Hepatocyte (in vitro differentiated cells): ENCODE results near the gene TTC14. TPM values are rescaled to one million over a fixed set of nuclear protein-coding genes. Genes with fewer than 3 reads are reported as not detected.

Experiments
- DNase-seq: peaks from one replicate; pipeline ENCODE4 v3.0.0-alpha.2; 2016; ENCODE audit warnings: low spot score
- H2AFZ ChIP-seq: fragments of 200-600 bp; sonication (generic); 2 replicates; pipeline ENCODE4 v1.6.0; 2016; ENCODE audit warnings: antibody characterized with exemption, mild to moderate bottlenecking
- H3K27ac ChIP-seq: fragments of 200-600 bp; sonication (generic); 2 replicates; pipeline ENCODE4 v1.5.1; 2016; ENCODE audit warnings: mild to moderate bottlenecking
- H3K27me3 ChIP-seq: fragments of 200-600 bp; sonication (generic); 2 replicates; pipeline ENCODE4 v1.6.1; 2016
- H3K36me3 ChIP-seq: fragments of 200-600 bp; sonication (generic); replicated peaks from 2 replicates; pipeline ENCODE4 v1.5.1; 2016; ENCODE audit warnings: low read depth; ENCODE audit not compliant: insufficient read depth
- H3K4me1 ChIP-seq: fragments of 200-600 bp; sonication (generic); 2 replicates; pipeline ENCODE4 v1.5.1; 2016; ENCODE audit warnings: mild to moderate bottlenecking, moderate library complexity; ENCODE audit not compliant: insufficient read depth
- H3K4me2 ChIP-seq: fragments of 200-600 bp; sonication (generic); 2 replicates; pipeline ENCODE4 v1.6.0; 2016
- H3K4me3 ChIP-seq: fragments of 200-600 bp; sonication (generic); 2 replicates; pipeline ENCODE4 v1.5.1; 2016; ENCODE audit warnings: mild to moderate bottlenecking
- H3K79me2 ChIP-seq: fragments of 200-600 bp; sonication (generic); 2 replicates; pipeline ENCODE4 v1.6.0; 2017; ENCODE audit warnings: mild to moderate bottlenecking
- H3K9me2 ChIP-seq: fragments of 200-600 bp; sonication (generic); replicated peaks from 2 replicates; pipeline ENCODE4 v1.6.0; 2017; ENCODE audit warnings: mild to moderate bottlenecking; ENCODE audit not compliant: insufficient read depth
- H3K9me3 ChIP-seq: fragments of 200-600 bp; sonication (generic); 2 replicates; pipeline ENCODE4 v1.5.1; 2016; ENCODE audit warnings: low read depth, mild to moderate bottlenecking
- H4K20me1 ChIP-seq: fragments of 200-600 bp; sonication (generic); 2 replicates; pipeline ENCODE4 v1.6.0; 2016; ENCODE audit warnings: mild to moderate bottlenecking; ENCODE audit not compliant: insufficient read depth, poor library complexity, severe bottlenecking
- EZH2 ChIP-seq: fragments of 200-600 bp; sonication (generic); IDR thresholded peaks from 2 replicates; pipeline ENCODE4 v1.6.1; 2016; ENCODE audit warnings: antibody characterized with exemption, mild to moderate bottlenecking, borderline replicate concordance
- EZH2phosphoT487 ChIP-seq: fragments of 200-600 bp; sonication (generic); IDR thresholded peaks from one replicate; pipeline ENCODE4 v1.6.1; 2018; ENCODE audit warnings: antibody characterized with exemption, mild to moderate bottlenecking, low read depth, moderate library complexity; ENCODE audit not compliant: unreplicated experiment, severe bottlenecking
- WGBS: methylation state at CpG from one replicate; pipeline ENCODE4 v1.1.6; 2016; ENCODE audit warnings: low lambda C conversion rate; ENCODE audit errors: missing lambda C conversion rate; 5-methylcytosine and 5-hydroxymethylcytosine counted together
- polyA plus RNA-seq: library from polyadenylated mRNA; unstranded; fragments of >200 nt; fragmentation: Nextera tagmentation; extraction: Ambion mirVana; gene quantifications from 2 replicates; pipeline ENCODE4 v1.2.1, GENCODE V29; 2016
- total RNA-seq: library from RNA; depleted of rRNA; stranded (reverse); fragments of >200 nt; gene quantifications from 2 replicates; pipeline ENCODE4 v1.2.3, GENCODE V29; 2014
- TF ChIP-seq, protein P1 (sequence below): fragments of 200-600 bp; sonication (generic); IDR thresholded peaks from 2 replicates; pipeline ENCODE4 v1.5.1; 2016; ENCODE audit warnings: antibody characterized with exemption, mild to moderate bottlenecking; ENCODE audit not compliant: poor library complexity

TTC14 gene
- total and polyA plus RNA-seq, 2 experiments from 2014 or later, result 21.5 to 45.3 TPM

DNA sequence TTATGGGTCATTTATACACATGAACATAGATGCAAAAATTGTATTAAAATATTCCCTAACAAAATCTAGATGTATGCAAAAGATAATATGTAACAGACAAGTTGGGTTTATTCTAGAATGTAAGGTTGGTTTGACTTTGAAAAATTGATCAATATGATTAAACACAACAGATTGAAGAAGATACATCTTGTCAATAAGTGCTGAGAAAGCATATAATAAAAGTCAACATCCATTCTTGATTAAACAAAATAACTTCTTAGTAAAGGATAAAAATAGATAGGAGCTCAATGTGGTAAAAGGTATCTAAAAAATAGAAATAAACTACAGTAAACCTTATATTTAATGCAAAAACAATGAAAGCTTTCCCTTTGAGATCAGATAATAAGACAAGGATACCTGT is 39.0 kb downstream of the TTC14 start:
- Histone ChIP-seq H3K4me2 (no peak overlapping the region), H3K9me2 (no peaks in the 10 kb centered on the region), H2AFZ (no peak overlapping the region), H3K27ac (no peak overlapping the region), H3K4me1 (no peaks in the 10 kb centered on the region), H3K27me3 (no peaks in the 10 kb centered on the region), H3K9me3 (no peaks in the 10 kb centered on the region), H3K36me3 (no peaks in the 10 kb centered on the region), H3K79me2 (no peaks in the 10 kb centered on the region), H4K20me1 (no peaks in the 10 kb centered on the region), H3K4me3 (no peak overlapping the region)
- no peak for DNase-seq
- TF ChIP-seq EZH2phosphoT487 (no peak), EZH2 (no peak)
- TF ChIP-seq, protein P1, sequence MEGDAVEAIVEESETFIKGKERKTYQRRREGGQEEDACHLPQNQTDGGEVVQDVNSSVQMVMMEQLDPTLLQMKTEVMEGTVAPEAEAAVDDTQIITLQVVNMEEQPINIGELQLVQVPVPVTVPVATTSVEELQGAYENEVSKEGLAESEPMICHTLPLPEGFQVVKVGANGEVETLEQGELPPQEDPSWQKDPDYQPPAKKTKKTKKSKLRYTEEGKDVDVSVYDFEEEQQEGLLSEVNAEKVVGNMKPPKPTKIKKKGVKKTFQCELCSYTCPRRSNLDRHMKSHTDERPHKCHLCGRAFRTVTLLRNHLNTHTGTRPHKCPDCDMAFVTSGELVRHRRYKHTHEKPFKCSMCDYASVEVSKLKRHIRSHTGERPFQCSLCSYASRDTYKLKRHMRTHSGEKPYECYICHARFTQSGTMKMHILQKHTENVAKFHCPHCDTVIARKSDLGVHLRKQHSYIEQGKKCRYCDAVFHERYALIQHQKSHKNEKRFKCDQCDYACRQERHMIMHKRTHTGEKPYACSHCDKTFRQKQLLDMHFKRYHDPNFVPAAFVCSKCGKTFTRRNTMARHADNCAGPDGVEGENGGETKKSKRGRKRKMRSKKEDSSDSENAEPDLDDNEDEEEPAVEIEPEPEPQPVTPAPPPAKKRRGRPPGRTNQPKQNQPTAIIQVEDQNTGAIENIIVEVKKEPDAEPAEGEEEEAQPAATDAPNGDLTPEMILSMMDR, result no peak

DNA sequence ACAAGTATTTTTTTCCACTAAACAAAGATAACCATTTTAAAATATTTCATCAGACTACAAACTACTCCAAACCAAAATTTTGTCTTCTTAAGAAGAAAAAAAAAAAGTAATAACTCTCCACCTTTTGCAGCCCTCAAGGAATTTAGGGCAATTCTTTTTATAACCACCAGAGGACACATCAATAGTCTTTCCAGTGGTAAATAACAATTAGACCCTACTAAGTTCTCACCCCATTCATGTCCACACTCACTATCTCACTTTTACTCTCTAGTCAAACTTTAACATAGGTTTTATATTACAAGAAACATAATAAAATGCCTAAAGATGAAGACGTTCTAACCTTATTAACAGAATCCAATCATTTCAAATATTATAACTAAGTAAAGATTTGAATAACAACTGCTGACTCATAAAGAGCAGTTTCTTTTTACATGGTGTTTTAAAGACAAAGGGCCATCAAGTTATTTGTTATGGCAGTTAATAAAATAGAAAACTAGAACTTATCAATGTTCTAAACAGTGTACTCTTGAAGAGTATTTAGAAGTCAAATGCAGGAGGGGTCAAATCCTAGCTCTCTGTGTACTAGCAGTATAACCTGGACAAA is 44.3 kb downstream of the TTC14 start:
- Histone ChIP-seq H3K27ac (no peak overlapping the region), H3K36me3 (no peaks in the 10 kb centered on the region), H3K4me2 (no peak overlapping the region), H4K20me1 (no peaks in the 10 kb centered on the region), H3K4me3 (no peak overlapping the region), H3K27me3 (no peaks in the 10 kb centered on the region), H3K9me3 (no peaks in the 10 kb centered on the region), H3K4me1 (no peaks in the 10 kb centered on the region), H3K9me2 (no peaks in the 10 kb centered on the region), H3K79me2 (no peaks in the 10 kb centered on the region), H2AFZ (no peak overlapping the region)
- TF ChIP-seq EZH2 (no peak), EZH2phosphoT487 (no peak)
- TF ChIP-seq, protein P1, result no peak
- no peak for DNase-seq
- 38% methylated on average over 1 of the region's 1 CpG for WGBS

DNA sequence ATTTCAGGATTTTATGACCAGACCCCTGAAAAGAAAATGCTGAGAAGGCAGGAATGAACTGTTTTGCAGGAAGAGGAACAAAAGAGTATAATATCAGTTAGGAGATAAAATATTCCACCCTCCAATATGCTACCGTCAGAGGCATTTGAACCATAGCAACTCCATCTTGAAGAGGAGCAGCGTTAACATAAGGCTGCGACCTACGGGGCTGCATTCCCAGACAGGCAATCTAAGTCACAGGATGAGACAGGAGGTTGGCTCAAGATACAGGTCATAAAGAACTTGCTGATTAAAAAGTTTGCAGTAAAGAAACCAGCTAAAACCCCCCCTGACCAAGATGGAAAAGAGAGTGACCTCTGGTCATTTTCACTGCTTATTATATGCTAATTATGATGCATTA is 54.4 kb downstream of the TTC14 start:
- Histone ChIP-seq H3K4me2 (no peak overlapping the region), H3K36me3 (no peaks in the 10 kb centered on the region), H4K20me1 (no peaks in the 10 kb centered on the region), H3K79me2 (no peaks in the 10 kb centered on the region), H3K9me2 (no peaks in the 10 kb centered on the region), H3K4me1 (no peaks in the 10 kb centered on the region), H3K27ac (no peak overlapping the region), H3K27me3 (no peaks in the 10 kb centered on the region), H3K9me3 (no peaks in the 10 kb centered on the region), H2AFZ (no peak overlapping the region), H3K4me3 (no peak overlapping the region)
- no peak for DNase-seq
- WGBS, result 76% methylated on average over 4 of the region's 4 CpGs
- no peak for TF ChIP-seq EZH2phosphoT487
- TF ChIP-seq EZH2, result no peak
- TF ChIP-seq, protein P1, result no peak

DNA sequence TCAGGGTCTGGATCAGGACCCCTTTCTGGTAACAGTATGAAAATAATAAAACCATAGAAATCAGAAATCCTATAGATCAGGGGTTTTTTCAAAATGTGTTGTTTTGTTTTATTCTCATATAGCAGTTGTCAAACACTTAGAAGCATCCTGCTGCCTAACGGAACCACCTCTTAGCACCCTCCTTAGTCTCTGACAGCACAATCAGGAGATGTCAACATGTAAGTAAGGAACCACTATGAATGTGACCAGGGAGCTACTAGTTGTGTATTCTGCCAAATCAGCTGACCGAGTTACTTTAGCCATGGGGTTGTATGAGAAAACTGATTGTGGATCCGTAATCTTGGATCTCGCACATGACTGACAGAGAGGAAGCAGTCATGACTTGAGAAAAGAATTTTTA is 55.1 kb downstream of the TTC14 start:
- no peaks in the 10 kb centered on the region for H3K9me3 ChIP-seq
- H3K4me2 ChIP-seq, result no peak overlapping the region
- H4K20me1 ChIP-seq, result no peaks in the 10 kb centered on the region
- no peaks in the 10 kb centered on the region for H3K4me1 ChIP-seq
- no peaks in the 10 kb centered on the region for H3K9me2 ChIP-seq
- H2AFZ ChIP-seq, result no peak overlapping the region
- no peaks in the 10 kb centered on the region for H3K27me3 ChIP-seq
- H3K4me3 ChIP-seq, result no peak overlapping the region
- H3K79me2 ChIP-seq, result no peaks in the 10 kb centered on the region
- no peak for TF ChIP-seq EZH2phosphoT487
- no peak for TF ChIP-seq EZH2
- TF ChIP-seq, protein P1, result no peak
- no peaks in the 10 kb centered on the region for H3K36me3 ChIP-seq
- no peak overlapping the region for H3K27ac ChIP-seq
- DNase-seq, result no peak
- WGBS, result 82% methylated on average over 4 of the region's 4 CpGs
